PC-9 (cell line): Measurements from ENCODE around the gene CLPSL2.

Source experiments
- CTCF ChIP-seq: fragments of 200-600 bp; sonication (generic); conservative IDR thresholded peaks from 2 replicates; pipeline ENCODE4 v1.6.1; 2017; ENCODE audit warnings: mixed run types, antibody characterized with exemption, mild to moderate bottlenecking, moderate library complexity
- EZH2 ChIP-seq: fragments of 200-600 bp; sonication (generic); IDR thresholded peaks from 2 replicates; pipeline ENCODE4 v1.8.0; 2017; ENCODE audit warnings: antibody characterized with exemption, low read depth

- TF ChIP-seq CTCF (no peak), EZH2 (no peak)
These were observed 7.8 kb downstream of the CLPSL2 start for GRCh38 chr6:35784200-35784599.
